Stimulated activated CD4-positive, alpha-beta T cell treated with anti-CD3 and anti-CD28 coated beads, Interleukin-1b, Interleukin-23, amount 100 ng/mL, for 24 hours (primary cell): ENCODE measurements around the gene ERICH2.

Experiments
- DNase-seq, 4 experiments: peaks; one replicate each; pipeline ENCODE4 v3.0.0-alpha.2; 2020; ENCODE audit warnings: low read depth in 4 of 4, low spot score in 1 of 4

The ERICH2 gene

GRCh38 chr2:170836027-170836426 lies 65.8 kb downstream of the ERICH2 start:
- no peak for DNase-seq

- no peak for DNase-seq
These were observed 70.6 kb downstream of the ERICH2 start for GRCh38 chr2:170840717-170841210.

GRCh38 chr2:170842785-170843184 lies 72.6 kb downstream of the ERICH2 start:
- DNase-seq: no peak

- no peak for DNase-seq
These were observed 73.5 kb downstream of the ERICH2 start for GRCh38 chr2:170843656-170844055.

- DNase-seq: peak in 1 of 4 experiments; percentile 25
These were observed 75.2 kb downstream of the ERICH2 start for GRCh38 chr2:170845343-170845742.

- DNase-seq: no peak
These were observed 76.1 kb downstream of the ERICH2 start for GRCh38 chr2:170846314-170846713.

GRCh38 chr2:170847716-170848115 lies 77.5 kb downstream of the ERICH2 start:
- DNase-seq: no peak
